Measurements from ENCODE around the gene MRPS34.

DNA sequence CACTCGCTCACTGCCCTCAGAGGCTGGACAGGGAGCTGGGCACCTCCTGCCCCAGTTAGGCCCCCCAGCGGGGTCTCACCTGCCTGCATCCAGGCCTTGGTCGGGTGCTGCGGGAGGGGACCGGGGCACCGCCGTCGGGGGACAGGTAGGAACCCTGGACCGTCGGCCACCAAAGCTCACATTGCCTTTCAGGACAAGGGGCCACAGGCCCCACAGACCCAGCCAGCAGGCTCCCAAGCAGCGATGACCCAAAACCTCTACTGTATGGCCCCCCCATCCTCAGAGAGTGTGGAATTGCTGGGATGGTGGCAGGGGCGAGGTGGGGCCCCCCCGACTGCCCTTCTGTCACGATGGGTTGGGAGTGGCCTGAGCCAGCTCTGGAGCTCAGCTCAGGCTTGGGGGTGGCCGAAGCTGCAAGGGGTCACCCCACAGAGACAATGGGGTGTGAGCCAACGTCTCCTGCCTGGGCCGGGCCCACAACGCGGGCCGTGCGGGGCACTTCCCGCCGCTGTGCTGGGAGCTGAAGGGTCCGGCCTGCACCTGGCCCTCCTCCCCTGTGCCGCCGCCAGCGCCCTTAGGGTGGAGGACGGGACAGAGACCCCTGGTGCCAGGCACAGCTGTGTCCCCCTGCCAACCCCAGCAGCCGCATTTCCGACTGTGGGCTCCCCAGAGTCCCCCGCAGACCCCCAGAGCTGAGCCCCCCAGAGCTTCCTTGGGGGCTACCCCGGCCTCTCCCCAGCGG lies 20.1 kb upstream of the MRPS34 start:
- TF ChIP-seq POLR2A (IDR thresholded peaks at IDR 0.05), result no peak
- TF ChIP-seq EP300 (IDR thresholded peaks at IDR 0.05), result no peak
- TF ChIP-seq, protein P1, sequence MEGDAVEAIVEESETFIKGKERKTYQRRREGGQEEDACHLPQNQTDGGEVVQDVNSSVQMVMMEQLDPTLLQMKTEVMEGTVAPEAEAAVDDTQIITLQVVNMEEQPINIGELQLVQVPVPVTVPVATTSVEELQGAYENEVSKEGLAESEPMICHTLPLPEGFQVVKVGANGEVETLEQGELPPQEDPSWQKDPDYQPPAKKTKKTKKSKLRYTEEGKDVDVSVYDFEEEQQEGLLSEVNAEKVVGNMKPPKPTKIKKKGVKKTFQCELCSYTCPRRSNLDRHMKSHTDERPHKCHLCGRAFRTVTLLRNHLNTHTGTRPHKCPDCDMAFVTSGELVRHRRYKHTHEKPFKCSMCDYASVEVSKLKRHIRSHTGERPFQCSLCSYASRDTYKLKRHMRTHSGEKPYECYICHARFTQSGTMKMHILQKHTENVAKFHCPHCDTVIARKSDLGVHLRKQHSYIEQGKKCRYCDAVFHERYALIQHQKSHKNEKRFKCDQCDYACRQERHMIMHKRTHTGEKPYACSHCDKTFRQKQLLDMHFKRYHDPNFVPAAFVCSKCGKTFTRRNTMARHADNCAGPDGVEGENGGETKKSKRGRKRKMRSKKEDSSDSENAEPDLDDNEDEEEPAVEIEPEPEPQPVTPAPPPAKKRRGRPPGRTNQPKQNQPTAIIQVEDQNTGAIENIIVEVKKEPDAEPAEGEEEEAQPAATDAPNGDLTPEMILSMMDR (IDR thresholded peaks at IDR 0.05), result no peak

All from stomach (tissue), 4 donors.